CD4-positive, alpha-beta T cell treated with Interleukin-15 for 4 hours (primary cell): ENCODE data around the gene ANXA11.
"Not testable (repeated sequence)": the region's sequence is repeated elsewhere in the genome, so short reads cannot be mapped to it uniquely, and the experiment has no call there.

Source experiments
- DNase-seq: peaks from one replicate; pipeline ENCODE4 v3.0.0-alpha.2; 2020; ENCODE audit warnings: low spot score

ANXA11 gene

DNA sequence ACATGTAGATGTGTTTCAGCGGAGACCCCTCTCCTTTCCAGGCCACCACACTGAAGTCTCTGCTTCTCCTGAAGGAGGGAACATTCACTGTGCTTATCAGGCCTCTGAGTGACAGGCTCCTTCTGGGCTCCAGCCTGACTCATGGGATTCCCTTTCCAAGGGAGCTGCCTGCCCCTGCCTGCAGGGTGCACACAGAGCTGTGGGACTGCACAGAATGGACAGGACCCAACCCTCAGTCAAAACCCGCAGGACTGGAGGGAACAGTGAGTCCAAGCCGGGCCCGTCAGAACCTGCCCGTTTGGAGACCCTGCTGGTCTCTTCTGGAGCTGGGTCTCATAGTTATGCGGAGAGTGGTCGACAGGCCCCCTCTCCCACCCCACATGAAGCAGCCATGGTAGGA, 40.2 kb downstream of the ANXA11 start:
- no peak for DNase-seq

DNA sequence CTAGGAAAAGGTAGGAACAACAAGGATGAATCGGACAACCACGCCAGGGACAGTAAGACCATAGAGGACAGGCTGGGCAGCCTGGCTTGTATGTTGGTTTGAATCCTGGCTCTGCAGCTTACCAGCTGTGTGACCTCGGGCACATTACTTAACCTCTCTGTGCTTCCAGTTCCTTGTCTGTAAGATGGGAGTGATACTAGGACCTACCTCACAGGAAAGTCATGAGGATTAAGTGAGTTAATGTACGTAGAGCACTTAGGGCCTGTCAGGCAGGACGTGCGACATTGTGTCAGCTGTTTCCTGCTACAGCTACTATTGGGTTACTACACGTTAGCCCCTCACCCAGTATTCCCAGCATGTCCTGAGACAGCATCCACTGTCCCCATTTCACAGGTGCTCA, 40.7 kb downstream of the ANXA11 start:
- DNase-seq = no peak

DNA sequence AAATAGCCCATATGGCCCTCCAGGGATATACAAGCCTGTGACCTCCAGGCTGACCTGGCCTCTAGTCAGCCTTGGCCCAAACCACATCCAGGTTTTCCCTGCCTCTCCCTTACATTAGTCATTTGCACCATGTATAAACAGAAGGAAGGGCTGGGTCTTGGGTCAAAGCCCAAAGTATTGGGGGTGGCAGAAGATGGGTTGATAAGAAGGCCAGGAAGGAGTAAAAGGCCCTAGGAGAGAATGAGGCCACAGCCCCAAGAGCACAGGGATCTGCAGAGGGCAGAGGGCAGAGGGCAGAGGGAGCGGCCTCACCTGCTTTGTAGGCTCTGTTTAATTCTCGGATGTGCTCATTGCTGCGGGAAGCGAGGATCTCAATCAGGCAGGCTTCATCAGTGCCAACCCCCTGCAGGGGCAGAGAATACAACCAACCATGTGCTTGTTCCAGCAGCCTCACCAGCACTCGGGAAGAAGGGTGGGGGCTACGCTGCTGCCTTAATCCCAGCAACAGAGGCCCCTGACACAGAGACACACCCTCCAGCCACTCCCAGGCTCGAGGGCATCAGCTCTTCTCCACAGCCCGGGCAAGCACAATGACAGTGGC, 41.5 kb downstream of the ANXA11 start:
- no peak for DNase-seq

DNA sequence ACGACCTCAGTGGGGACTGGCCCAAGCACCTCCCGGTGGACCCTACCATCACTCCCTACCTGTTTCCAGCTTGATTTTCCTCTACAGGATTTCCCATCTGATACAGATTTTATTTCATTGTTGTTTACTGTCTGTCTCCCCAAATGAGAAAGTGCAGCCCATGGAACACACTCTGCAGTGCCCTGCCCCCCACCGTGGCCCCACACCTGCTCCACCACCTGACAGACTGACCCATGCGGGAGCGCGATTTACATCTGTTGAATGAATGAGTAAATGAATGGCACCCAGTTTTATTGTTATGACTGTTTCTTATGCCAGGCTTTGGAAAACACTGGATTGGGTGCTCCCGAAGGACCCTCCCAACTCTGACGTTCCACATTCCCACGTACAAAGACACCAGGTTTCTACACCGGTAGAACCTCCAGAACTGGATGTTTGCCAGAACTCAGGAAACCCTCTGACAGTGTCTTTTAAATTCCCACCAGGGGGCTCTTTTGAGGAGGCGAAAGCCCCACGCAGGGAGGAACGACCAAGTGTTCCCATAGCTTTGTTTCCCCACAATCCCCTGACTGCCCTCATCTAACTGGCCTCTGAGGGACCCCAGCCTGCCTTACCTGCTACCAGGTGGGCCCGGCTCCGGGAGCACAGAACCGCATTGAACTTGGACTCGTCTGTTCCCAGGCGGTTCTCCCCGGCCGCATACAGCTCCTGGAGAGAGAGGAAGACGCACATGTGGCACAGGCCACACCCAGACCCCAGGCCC, 43.8 kb downstream of the ANXA11 start:
- no peak for DNase-seq

DNA sequence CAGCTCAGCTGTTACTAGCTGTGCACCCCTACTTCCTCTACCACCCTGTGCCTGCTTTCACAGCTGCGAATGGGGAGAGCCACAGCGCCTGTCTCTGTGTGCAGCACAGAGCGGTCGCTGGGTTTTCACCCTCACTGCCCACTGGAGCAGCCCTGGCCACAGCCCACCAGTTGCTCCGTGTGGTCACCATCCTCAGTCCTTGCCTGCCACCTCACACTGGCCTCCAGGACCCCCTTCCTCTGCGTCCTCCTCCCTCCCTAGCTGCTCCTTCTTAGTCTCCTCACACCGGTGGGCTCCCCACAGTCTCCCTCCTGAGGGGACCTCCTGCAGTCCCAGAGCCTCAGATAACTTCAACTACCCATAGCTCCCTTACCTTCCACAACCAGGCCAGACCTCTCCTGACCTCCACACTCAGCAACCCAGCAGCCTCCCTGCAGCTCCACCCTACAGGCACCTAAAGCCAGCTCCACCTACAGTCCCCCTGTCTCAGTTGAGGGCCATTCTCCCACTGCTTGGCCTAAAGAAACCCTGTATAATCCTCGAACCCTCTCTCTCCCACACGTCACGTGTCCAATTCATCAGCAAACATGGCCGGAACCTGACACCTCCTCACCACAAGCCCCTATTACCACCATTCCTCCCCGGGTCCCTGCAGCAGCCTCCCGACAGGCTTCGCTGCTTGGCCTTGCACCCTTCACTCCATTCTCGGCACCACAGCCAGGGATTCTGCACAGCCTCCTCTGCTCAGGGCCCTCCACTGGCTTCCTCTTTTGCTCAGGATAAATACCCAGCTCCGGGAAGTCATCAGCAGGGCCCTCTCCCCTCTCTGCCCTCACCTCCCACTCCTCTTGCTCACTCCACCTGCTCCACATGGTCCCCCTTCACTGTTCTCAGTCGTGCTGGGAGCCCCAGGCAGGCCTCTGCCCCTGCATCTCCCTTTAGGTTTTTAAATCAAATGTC, 44.7 kb downstream of the ANXA11 start:
- no peak for DNase-seq

DNA sequence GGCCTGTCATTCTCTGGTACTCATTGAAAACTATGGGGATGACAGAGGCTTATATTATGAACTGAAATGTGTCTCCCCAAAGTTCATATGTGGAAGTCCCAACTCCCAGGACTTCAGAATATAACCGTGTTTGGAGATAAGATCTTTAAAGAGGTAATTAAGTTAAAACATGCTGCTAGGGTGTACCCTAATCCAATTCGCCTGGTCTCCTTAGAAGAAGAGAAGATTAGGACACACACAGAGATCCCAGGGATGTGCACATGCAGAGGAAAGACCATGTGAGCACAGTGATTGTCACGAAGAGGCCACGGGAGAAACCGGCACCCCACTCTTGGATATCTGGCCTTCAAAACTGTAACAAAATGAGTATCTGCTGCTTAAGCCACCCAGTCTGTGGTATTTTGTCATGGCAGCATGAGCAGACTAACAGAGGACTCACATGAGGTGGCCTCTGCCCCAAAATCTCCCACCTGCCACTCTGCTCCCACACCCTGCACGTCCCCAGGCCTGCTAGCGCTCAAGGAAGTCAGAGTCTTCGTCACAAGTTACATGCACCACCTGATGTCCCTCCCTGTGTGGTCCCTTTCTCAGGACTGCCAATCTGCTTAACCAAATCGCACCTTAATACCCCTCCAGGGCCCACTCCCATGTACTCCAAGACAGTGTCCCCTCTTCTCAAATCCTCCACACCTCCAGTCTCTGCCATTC, 46.0 kb downstream of the ANXA11 start:
- DNase-seq = no peak

DNA sequence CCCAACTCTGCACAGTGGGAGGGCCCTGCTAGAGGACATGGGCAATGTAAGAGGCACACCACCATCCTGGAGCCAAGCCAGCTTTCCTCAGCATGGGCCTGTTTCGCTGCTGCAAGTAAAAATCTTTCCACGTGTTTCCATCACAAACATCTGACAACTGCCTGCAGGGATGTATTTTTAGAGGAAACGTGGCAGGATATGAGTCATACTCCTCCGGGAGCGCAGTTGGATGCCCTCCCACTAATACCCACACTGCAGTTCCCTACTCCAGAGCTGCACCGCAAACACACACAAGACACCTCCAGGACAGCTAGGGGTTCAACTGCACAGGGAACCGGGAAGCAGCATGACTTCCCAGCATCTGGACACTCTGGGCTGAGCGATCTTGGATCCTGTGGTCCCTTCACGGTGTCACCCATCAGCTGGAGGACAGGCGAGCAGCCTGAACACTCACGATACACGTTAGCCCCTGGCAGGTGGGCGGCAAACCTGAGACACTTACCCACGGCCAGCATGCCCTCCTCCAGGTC, 46.7 kb downstream of the ANXA11 start:
- DNase-seq = no peak

DNA sequence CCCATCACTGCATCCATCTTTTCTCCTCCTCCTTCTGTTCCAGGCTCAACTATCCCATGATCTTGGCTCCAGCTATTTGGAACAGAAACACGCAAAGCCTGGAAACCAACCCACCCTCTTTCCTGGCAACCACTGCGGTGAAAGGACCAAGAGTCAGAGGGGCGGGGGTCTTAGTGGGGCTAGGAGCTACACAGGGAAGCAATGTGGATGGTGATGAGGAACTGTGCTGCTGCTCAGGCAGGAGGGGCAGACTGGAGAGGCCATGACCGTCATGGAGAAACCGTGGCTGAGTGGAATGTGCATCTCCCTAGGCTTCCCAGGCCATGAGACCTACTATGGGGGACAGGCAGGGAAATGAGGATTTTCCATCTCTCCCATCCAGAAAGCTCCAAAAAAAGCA, 47.2 kb downstream of the ANXA11 start:
- no peak for DNase-seq

DNA sequence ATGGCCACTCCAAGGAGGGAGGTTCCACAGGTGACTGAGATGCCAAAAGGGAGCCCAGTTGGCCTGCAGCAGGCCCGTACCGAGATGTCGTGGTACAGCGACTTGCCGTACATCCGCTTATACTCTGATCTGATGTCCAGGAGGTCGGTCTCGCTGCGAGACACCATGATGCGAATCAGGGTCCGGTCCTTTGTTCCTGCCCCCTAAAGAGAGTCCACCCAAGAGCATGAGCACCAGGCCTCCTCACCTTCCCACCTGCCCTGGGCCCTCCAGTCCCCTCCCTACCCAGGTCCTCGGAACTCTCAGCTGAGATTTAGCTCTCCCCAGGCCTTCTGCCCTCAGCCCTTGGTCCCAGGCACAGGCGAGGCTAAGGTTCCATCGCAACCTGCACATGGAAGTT, 47.8 kb downstream of the ANXA11 start:
- DNase-seq = no peak

DNA sequence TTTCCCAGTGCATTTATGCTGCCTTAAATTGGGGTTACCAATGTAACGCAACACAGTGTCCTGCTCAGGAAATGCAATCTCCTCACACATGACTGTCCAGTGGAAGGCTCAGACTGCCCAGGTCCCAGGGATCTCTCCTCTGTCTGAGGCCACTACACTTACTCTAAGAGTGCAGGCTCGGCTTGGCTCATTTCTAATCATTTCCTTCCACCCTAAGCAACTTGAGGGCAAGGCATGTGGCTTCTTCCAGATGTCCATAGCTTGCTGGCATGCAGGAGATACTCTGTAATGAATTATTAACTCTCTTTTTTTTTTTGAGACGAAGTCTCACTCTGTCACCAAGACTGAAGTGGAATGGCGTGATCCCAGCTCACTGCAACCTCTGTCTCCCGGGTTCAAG, 49.1 kb downstream of the ANXA11 start:
- no peak for DNase-seq

DNA sequence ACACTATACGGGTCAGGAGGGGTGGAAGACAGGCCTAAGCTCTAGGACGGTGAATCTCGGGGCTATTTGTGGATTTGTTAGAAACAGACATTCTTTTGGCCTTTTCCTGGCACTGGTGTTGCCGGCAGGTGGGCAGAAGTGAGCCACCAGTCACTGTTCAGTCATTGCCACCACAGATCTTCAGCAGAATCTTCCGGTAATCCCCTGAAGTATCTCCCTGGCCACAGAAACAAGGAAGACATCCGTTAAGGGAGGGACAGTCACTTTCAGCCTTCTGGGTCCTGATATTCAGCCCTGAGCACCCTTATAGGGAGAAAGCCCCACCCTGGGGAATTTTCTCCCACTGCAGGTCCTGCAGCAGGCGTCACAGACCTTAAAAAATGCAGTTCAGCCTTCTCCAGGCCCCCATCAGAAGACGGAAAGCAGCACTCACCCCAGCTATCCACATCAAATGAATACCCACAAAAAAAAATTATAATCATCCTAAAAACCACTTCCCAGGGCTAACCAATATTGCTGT, 49.6 kb downstream of the ANXA11 start:
- no peak for DNase-seq

DNA sequence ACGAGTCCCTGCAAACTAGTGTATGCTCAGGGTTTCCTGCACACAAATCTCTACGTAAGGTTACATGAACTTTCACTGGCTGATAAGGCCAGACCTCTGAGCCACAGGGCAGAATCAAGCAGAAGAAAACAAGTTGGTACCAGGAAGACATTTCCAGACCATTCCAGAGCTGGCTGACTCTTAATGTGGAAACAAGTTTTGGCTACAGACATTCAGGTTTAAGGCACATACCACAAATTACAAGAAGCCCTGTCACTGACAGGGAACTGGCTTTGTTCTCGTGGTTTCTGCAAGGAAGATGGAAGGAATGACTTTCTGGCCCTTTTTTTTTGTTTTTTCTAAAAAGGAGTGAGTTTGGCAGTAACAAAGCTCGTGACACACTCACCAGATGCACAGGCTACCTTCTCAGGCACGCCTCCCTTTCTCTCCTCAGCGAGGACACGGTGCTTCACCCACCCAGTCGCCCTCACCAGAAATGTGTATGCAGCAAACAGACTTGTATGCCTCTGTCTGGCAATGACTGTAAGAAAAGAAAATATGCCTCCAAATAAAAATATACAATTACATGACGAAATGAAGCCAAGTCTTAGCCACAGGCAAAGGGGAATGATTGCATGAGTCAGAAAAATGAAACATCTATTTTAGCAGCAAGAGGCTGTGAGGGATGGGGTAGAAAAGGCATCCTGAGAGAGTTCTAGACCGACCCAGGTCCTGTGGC, 50.2 kb downstream of the ANXA11 start:
- no peak for DNase-seq

DNA sequence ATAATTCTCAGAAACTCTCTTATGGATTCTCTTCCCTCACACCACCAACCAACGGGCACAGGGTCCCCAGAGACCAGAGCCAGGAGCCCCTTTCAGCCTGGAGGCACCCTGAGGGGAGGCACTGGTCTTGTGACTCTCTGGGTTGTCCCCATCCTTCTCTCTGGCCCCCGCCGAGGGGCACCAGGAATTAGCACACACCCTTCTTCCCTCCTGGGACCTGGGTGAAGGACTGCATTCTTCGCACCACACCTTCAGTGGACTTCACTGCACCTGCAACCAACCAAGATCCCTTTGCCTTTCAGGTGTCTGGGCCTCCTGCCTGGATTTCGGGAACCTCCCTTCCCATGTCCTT, 50.7 kb downstream of the ANXA11 start:
- no peak for DNase-seq

DNA sequence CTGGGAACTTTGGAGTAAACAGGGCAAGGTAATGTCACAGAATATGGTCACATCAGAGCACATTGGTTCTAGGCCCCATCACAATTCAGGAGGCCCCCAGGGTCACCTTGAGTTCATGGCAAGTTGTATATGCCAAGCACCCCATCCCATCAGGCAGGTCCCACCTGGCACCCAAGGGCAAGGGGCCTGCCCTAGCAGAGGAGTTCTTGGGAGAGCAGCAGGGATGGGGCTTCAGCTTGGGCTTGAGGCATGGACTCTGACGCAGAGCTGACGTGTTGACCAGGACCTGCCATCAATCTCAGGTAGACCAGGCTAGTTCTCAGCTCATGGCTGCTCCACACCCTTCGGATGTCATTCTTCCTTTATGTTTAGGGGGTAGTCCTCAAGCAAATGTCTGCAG, 51.9 kb downstream of the ANXA11 start:
- no peak for DNase-seq

DNA sequence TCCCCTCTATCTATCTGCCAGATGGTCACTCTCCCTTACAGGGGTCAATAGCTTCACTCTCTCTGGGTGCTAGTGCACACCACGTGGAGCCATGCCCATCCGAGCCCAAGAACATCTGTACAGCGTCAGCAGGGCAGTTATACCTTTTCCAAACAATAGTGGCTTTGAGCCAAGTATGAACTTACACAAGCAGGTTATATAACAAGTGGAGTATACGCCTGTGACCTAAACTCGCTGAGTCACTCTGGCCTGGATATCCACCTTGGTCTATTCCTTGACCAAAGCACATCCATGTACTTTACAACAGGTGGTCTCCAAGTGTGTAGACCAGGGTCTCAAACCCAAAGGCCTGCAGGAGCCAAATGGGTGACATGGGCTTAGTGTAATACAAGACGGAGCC, 52.5 kb downstream of the ANXA11 start:
- DNase-seq = no peak

DNA sequence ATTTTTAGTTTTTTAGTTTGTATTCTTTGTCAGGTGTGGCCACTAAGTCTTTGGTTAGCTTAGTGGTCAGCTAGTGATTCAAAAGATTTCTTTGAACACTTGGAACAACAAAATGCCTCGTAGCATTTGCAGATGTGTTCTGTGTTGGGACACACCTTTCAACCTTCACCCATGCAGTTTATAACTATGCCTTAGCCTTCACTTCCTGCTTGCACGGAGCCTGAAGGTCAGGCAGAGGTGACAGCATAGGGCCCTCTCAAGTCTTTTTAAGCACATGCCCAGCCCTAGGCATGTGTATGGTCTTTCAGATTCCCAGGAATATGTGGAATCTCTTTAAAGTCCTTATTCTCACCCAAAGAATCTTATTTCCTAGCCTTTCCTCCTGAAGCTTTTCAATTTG, 55.2 kb downstream of the ANXA11 start:
- DNase-seq = no peak

DNA sequence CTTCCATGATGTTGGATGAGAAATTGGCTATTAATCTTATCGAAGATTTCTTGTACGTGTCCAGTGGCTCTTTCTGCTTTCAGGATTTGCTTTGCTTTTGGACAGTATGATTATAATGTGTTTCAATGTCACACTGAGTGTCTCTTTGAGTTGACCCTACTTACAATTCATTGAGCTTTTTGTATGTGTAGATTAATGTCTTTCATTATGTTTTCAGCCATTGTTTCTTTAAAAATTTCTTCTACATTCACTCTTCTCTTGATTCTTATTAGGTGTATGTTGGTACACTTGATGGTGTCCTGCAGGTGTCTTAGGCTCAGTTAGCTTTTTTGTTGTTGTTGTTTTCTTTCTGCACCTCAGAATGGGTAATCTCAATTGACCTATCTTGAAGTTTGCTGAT, 56.2 kb downstream of the ANXA11 start:
- no peak for DNase-seq

DNA sequence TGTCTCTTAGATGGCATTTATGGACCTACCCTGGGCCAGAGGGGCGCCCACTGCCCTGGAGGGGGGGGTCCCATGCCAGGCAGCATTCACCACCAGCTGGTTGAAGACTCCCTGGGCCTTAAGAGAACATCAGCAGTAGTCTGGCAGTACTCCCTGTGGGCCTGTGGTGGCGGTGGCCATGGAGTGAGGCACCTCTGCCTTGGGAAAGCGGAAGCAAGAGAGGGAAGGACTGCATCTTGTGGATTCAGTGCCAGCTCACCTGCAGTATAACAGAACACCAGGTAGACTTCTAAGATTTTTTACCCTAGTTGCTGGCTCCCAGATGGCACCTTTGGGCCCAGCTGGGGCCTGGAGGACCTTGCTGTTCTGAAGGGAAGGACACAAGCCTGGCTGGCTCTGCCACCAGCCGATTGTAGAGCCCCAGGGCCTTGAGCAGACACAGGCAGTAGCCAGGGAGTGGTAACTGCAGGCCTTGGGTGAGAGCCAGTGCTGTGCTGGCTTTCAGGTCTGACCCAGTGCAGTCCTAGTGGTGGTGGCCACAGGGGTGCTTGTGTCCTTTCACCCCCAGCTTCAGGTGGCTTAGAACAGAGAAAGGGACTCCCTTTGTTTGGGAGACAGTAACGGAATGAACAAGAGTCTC, 57.1 kb downstream of the ANXA11 start:
- DNase-seq = no peak

DNA sequence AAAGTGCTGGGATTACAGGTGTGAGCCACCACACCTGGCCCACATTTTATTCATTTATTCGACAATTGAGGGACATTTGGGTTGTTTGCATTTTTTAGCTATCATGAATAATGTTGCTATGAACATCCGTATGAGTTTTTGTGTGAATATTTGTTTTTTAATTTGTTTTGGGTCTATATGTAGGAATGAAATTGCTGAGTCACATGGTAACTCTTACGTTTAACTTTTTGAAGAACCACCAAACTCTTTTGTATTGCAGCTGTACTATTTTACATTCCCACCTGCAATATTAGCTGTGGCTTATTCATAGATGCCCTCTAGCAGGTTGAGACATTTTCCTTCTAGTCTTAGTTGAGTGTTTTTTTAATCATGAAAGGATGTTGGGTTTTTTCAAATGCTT, 58.4 kb downstream of the ANXA11 start:
- DNase-seq = no peak

DNA sequence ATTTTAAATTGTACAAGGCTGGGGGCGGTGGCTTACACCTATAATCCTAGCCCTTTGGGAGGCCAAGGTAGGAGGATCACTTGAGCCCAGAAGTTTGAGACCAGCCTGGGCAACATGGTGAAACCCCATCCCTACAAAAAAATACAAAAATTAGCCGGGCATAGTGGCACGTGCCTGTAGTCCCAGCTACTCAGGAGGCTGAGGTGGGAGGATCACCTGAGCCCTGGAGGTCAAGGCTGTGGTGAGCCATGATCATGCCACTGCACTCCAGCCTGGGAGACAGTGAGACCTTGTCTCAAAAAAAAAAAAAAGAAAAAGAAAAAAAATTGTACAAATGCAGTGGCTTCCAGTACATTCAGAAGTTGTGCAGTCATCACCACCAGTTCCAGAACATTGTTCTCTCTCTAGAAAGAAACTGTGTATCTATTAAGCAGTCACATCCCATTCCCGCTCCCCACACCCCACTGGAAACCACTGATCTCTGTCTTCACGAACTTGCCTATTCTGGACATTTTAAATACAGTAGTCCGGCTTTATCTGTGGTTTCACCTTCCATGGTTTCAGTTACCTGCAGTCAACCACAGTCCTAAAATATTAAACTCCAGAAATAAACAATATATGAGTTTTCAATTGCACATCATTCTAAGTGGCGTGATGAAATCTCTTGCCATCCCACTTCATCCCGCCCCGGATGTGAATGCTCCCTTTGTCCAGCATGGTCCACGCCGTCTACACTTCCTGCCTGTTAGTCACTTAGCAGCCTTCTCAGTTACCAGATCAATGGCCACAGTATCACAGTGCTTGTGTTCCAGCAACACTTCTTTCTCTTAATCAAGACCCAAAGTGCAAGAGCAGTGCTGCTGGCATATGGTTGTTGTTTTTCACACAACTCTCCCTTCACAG, 59.7 kb downstream of the ANXA11 start:
- not testable (repeated sequence) for DNase-seq
